ENCODE measurements around the gene DKKL1.

Gene DKKL1

GRCh38 chr19:49364083-49364737 lies 533 bp downstream of the DKKL1 start:
- TF ChIP-seq GATA3 (IDR thresholded peaks at IDR 0.05; ENCODE audit: low read depth, low read length) = no peak
- no peak for TF ChIP-seq GATA2 (IDR thresholded peaks at IDR 0.05; ENCODE audit: low read depth, low read length)

GRCh38 chr19:49366110-49366509 lies 2.4 kb downstream of the DKKL1 start:
- TF ChIP-seq GATA2 (IDR thresholded peaks at IDR 0.05; ENCODE audit: low read depth, low read length) (no peak), GATA3 (IDR thresholded peaks at IDR 0.05; ENCODE audit: low read depth, low read length) (no peak)

GRCh38 chr19:49368711-49369358 lies 5.2 kb downstream of the DKKL1 start:
- no peak for TF ChIP-seq GATA2 (IDR thresholded peaks at IDR 0.05; ENCODE audit: low read depth, low read length)
- no peak for TF ChIP-seq GATA3 (IDR thresholded peaks at IDR 0.05; ENCODE audit: low read depth, low read length)

GRCh38 chr19:49371184-49371583 lies 7.5 kb downstream of the DKKL1 start:
- TF ChIP-seq GATA3 (IDR thresholded peaks at IDR 0.05; ENCODE audit: low read depth, low read length) = no peak
- no peak for TF ChIP-seq GATA2 (IDR thresholded peaks at IDR 0.05; ENCODE audit: low read depth, low read length)

GRCh38 chr19:49374665-49375434 lies 11.2 kb downstream of the DKKL1 start:
- no peak for TF ChIP-seq GATA2 (IDR thresholded peaks at IDR 0.05; ENCODE audit: low read depth, low read length)
- TF ChIP-seq GATA3 (IDR thresholded peaks at IDR 0.05; ENCODE audit: low read depth, low read length) = no peak

GRCh38 chr19:49378512-49378911 lies 14.8 kb downstream of the DKKL1 start:
- TF ChIP-seq GATA2 (IDR thresholded peaks at IDR 0.05; ENCODE audit: low read depth, low read length) (no peak), GATA3 (IDR thresholded peaks at IDR 0.05; ENCODE audit: low read depth, low read length) (no peak)

- no peak for TF ChIP-seq GATA2 (IDR thresholded peaks at IDR 0.05; ENCODE audit: low read depth, low read length)
- no peak for TF ChIP-seq GATA3 (IDR thresholded peaks at IDR 0.05; ENCODE audit: low read depth, low read length)
These were observed 16.7 kb downstream of the DKKL1 start for GRCh38 chr19:49380391-49380790.

- TF ChIP-seq GATA3 (IDR thresholded peaks at IDR 0.05; ENCODE audit: low read depth, low read length) = no peak
- no peak for TF ChIP-seq GATA2 (IDR thresholded peaks at IDR 0.05; ENCODE audit: low read depth, low read length)
These were observed 19.0 kb downstream of the DKKL1 start for GRCh38 chr19:49382639-49383038.

- TF ChIP-seq GATA3 (IDR thresholded peaks at IDR 0.05; ENCODE audit: low read depth, low read length) (no peak), GATA2 (IDR thresholded peaks at IDR 0.05; ENCODE audit: low read depth, low read length) (no peak)
These were observed 19.9 kb downstream of the DKKL1 start for GRCh38 chr19:49383599-49383998.

- TF ChIP-seq GATA2 (IDR thresholded peaks at IDR 0.05; ENCODE audit: low read depth, low read length) = no peak
- TF ChIP-seq GATA3 (IDR thresholded peaks at IDR 0.05; ENCODE audit: low read depth, low read length) = no peak
These were observed 24.3 kb downstream of the DKKL1 start, which contains the start of gene KASH5 for GRCh38 chr19:49387936-49388372. KASH5 (plus strand) TSS chr19:49388249; CDS start chr19:49390884, 2,635 bp downstream.

GRCh38 chr19:49389406-49389805 lies 25.7 kb downstream of the DKKL1 start:
- TF ChIP-seq GATA3 (IDR thresholded peaks at IDR 0.05; ENCODE audit: low read depth, low read length) (no peak), GATA2 (IDR thresholded peaks at IDR 0.05; ENCODE audit: low read depth, low read length) (no peak)

- TF ChIP-seq GATA2 (IDR thresholded peaks at IDR 0.05; ENCODE audit: low read depth, low read length) (no peak), GATA3 (IDR thresholded peaks at IDR 0.05; ENCODE audit: low read depth, low read length) (no peak)
These were observed 26.7 kb downstream of the DKKL1 start for GRCh38 chr19:49390131-49390928.

GRCh38 chr19:49390929-49391359 lies 27.3 kb downstream of the DKKL1 start:
- TF ChIP-seq GATA2 (IDR thresholded peaks at IDR 0.05; ENCODE audit: low read depth, low read length) (no peak), GATA3 (IDR thresholded peaks at IDR 0.05; ENCODE audit: low read depth, low read length) (no peak)

All from SH-SY5Y (cell line).